Measurements from ENCODE around the gene ZNF174.

Gene ZNF174

GRCh38 chr16:3443108-3444031 lies 42.4 kb downstream of the ZNF174 start, which contains the start of the genes NAA60 and ZNF597:
Gene NAA60 (plus strand): TSS chr16:3443680. CDS start chr16:3476228, 32,548 bp downstream.
Gene ZNF597 (minus strand): TSS chr16:3443504. CDS start chr16:3443153, 351 bp downstream.
- peak; percentile 97 for DNase-seq

GRCh38 chr16:3444032-3444388 lies 43.0 kb downstream of the ZNF174 start:
- no peaks in the 10 kb centered on the region for H3K27me3 ChIP-seq (ENCODE audit: control insufficient read depth in 1 of 2, insufficient read depth in 1 of 2, low read length in 2 of 2)
- no peak overlapping the region for H2BK15ac ChIP-seq (ENCODE audit: low read depth, poor library complexity, severe bottlenecking)
- no peak overlapping the region for H2AFZ ChIP-seq (ENCODE audit: low read depth, low read length)
- H3K4me1 ChIP-seq (ENCODE audit: control insufficient read depth, insufficient read depth, low read depth, low read length), result peaks cover 1% of the 10 kb centered on the region
- H3K4me2 ChIP-seq (ENCODE audit: low read length, poor library complexity, severe bottlenecking), result no peak overlapping the region
- H3K4me3 ChIP-seq (ENCODE audit: insufficient read depth in 1 of 2, low read depth in 1 of 2, low read length in 2 of 2), result peak overlapping the region; percentile 53 to 96
- peaks cover 12% of the 10 kb centered on the region for H3K9me3 ChIP-seq (ENCODE audit: control insufficient read depth, low read length)
- peak overlapping the region in 1 of 2 experiments; percentile 25 for H3K18ac ChIP-seq (ENCODE audit: low read depth in 1 of 2, low read length in 2 of 2)
- H2BK120ac ChIP-seq (ENCODE audit: low read depth, low read length), result no peak overlapping the region
- WGBS, result 30% methylated on average over 5 of the region's 10 CpGs
- H2AK5ac ChIP-seq (ENCODE audit: low read length, severe bottlenecking), result no peak overlapping the region
- peaks cover 11 to 35% of the 10 kb centered on the region in 2 experiments for H3K36me3 ChIP-seq (ENCODE audit: control insufficient read depth in 1 of 2, insufficient read depth in 2 of 2, low read depth in 1 of 2, low read length in 2 of 2)
- peak; percentile 88 for DNase-seq
- no peak overlapping the region for H2BK12ac ChIP-seq (ENCODE audit: low read length in 2 of 2)
- H3K9ac ChIP-seq (ENCODE audit: low read length), result peak overlapping the region; percentile 100
- peak overlapping the region in 1 of 2 experiments; percentile 19 for H3K4ac ChIP-seq (ENCODE audit: low read depth in 1 of 2, low read length in 2 of 2)
- peaks cover 5% of the 10 kb centered on the region for H3K79me1 ChIP-seq (replicated peaks; ENCODE audit: low read length, poor library complexity, severe bottlenecking)
- H3K14ac ChIP-seq (ENCODE audit: low read length in 2 of 2), result no peak overlapping the region
- peak overlapping the region; percentile 36 for H3K27ac ChIP-seq (ENCODE audit: low read length, poor library complexity, severe bottlenecking)
- H4K8ac ChIP-seq (ENCODE audit: low read length), result no peak overlapping the region
- no peak overlapping the region for H3K23ac ChIP-seq (ENCODE audit: low read length in 2 of 2)
- H4K91ac ChIP-seq (ENCODE audit: low read length), result no peak overlapping the region
- H2BK5ac ChIP-seq (ENCODE audit: low read depth, low read length, poor library complexity, severe bottlenecking), result no peak overlapping the region

More at GRCh38 chr16:3443108-3444031, 42.4 kb downstream of the ZNF174 start, which contains the start of the genes NAA60 and ZNF597:
- no peak within 1 kb of the TSS for H2BK5ac ChIP-seq (ENCODE audit: low read depth, low read length, poor library complexity, severe bottlenecking)
- no peak within 1 kb of the TSS for H2BK15ac ChIP-seq (ENCODE audit: low read depth, poor library complexity, severe bottlenecking)
- 57% methylated on average over 61 of the region's 61 CpGs for WGBS
- H3K9ac ChIP-seq (ENCODE audit: low read length), result peak within 1 kb of the TSS; percentile 100
- no peak within 1 kb of the TSS for H2AK5ac ChIP-seq (ENCODE audit: low read length, severe bottlenecking)
- H3K36me3 ChIP-seq (ENCODE audit: control insufficient read depth in 1 of 2, insufficient read depth in 2 of 2, low read depth in 1 of 2, low read length in 2 of 2), result peaks cover 7 to 35% of the 10 kb centered on the region in 2 experiments
- peaks cover 14% of the 10 kb centered on the region for H3K9me3 ChIP-seq (ENCODE audit: control insufficient read depth, low read length)
- no peak within 1 kb of the TSS for H4K8ac ChIP-seq (ENCODE audit: low read length)
- peaks cover 1% of the 10 kb centered on the region for H3K4me1 ChIP-seq (ENCODE audit: control insufficient read depth, insufficient read depth, low read depth, low read length)
- H3K27ac ChIP-seq (ENCODE audit: low read length, poor library complexity, severe bottlenecking), result peak within 1 kb of the TSS; percentile 37
- peak within 1 kb of the TSS in 1 of 2 experiments; percentile 25 for H3K18ac ChIP-seq (ENCODE audit: low read depth in 1 of 2, low read length in 2 of 2)
- no peak within 1 kb of the TSS for H3K23ac ChIP-seq (ENCODE audit: low read length in 2 of 2)
- peak within 1 kb of the TSS; percentile 19 to 35 for H3K4ac ChIP-seq (ENCODE audit: low read depth in 1 of 2, low read length in 2 of 2)
- H2AFZ ChIP-seq (ENCODE audit: low read depth, low read length), result no peak within 1 kb of the TSS
- H3K27me3 ChIP-seq (ENCODE audit: control insufficient read depth in 1 of 2, insufficient read depth in 1 of 2, low read length in 2 of 2), result no peaks in the 10 kb centered on the region
- no peak within 1 kb of the TSS for H4K91ac ChIP-seq (ENCODE audit: low read length)
- peaks cover 6% of the 10 kb centered on the region for H3K79me1 ChIP-seq (replicated peaks; ENCODE audit: low read length, poor library complexity, severe bottlenecking)
- peak within 1 kb of the TSS; percentile 79 for H3K4me2 ChIP-seq (ENCODE audit: low read length, poor library complexity, severe bottlenecking)
- H3K14ac ChIP-seq (ENCODE audit: low read length in 2 of 2), result peak within 1 kb of the TSS in 1 of 2 experiments; percentile 36
- no peak within 1 kb of the TSS for H2BK120ac ChIP-seq (ENCODE audit: low read depth, low read length)
- peak within 1 kb of the TSS; percentile 73 to 96 for H3K4me3 ChIP-seq (ENCODE audit: insufficient read depth in 1 of 2, low read depth in 1 of 2, low read length in 2 of 2)
- peak within 1 kb of the TSS in 1 of 2 experiments; percentile 15 for H2BK12ac ChIP-seq (ENCODE audit: low read length in 2 of 2)

GRCh38 chr16:3454093-3454492 lies 53.1 kb downstream of the ZNF174 start:
- Histone ChIP-seq H2BK5ac (ENCODE audit: low read depth, low read length, poor library complexity, severe bottlenecking) (no peak overlapping the region), H2BK120ac (ENCODE audit: low read depth, low read length) (no peak overlapping the region), H3K36me3 (ENCODE audit: control insufficient read depth in 1 of 2, insufficient read depth in 2 of 2, low read depth in 1 of 2, low read length in 2 of 2) (peaks cover 2 to 14% of the 10 kb centered on the region in 2 experiments), H3K27ac (ENCODE audit: low read length, poor library complexity, severe bottlenecking) (peak overlapping the region; percentile 31), H2BK12ac (ENCODE audit: low read length in 2 of 2) (no peak overlapping the region), H3K27me3 (ENCODE audit: control insufficient read depth in 1 of 2, insufficient read depth in 1 of 2, low read length in 2 of 2) (no peaks in the 10 kb centered on the region), H3K9ac (ENCODE audit: low read length) (no peak overlapping the region), H4K8ac (ENCODE audit: low read length) (no peak overlapping the region), H3K18ac (ENCODE audit: low read depth in 1 of 2, low read length in 2 of 2) (no peak overlapping the region), H3K14ac (ENCODE audit: low read length in 2 of 2) (no peak overlapping the region), H3K4me1 (ENCODE audit: control insufficient read depth, insufficient read depth, low read depth, low read length) (peaks cover 11% of the 10 kb centered on the region), H3K4ac (ENCODE audit: low read depth in 1 of 2, low read length in 2 of 2) (no peak overlapping the region), H2AK5ac (ENCODE audit: low read length, severe bottlenecking) (no peak overlapping the region), H2BK15ac (ENCODE audit: low read depth, poor library complexity, severe bottlenecking) (no peak overlapping the region), H4K91ac (ENCODE audit: low read length) (no peak overlapping the region), H3K23ac (ENCODE audit: low read length in 2 of 2) (no peak overlapping the region), H2AFZ (ENCODE audit: low read depth, low read length) (no peak overlapping the region), H3K4me2 (ENCODE audit: low read length, poor library complexity, severe bottlenecking) (no peak overlapping the region), H3K9me3 (ENCODE audit: control insufficient read depth, low read length) (no peaks in the 10 kb centered on the region), H3K4me3 (ENCODE audit: insufficient read depth in 1 of 2, low read depth in 1 of 2, low read length in 2 of 2) (no peak overlapping the region), H3K79me1 (replicated peaks; ENCODE audit: low read length, poor library complexity, severe bottlenecking) (peaks cover 3% of the 10 kb centered on the region)
- 94% methylated on average over 5 of the region's 5 CpGs for WGBS
- DNase-seq, result no peak

- no peak overlapping the region for H2AFZ ChIP-seq (ENCODE audit: low read depth, low read length)
- H3K27ac ChIP-seq (ENCODE audit: low read length, poor library complexity, severe bottlenecking), result peak overlapping the region; percentile 6
- no peak overlapping the region for H2BK15ac ChIP-seq (ENCODE audit: low read depth, poor library complexity, severe bottlenecking)
- peaks cover 11% of the 10 kb centered on the region for H3K4me1 ChIP-seq (ENCODE audit: control insufficient read depth, insufficient read depth, low read depth, low read length)
- no peak overlapping the region for H4K91ac ChIP-seq (ENCODE audit: low read length)
- 94% methylated on average over 10 of the region's 10 CpGs for WGBS
- H3K27me3 ChIP-seq (ENCODE audit: control insufficient read depth in 1 of 2, insufficient read depth in 1 of 2, low read length in 2 of 2), result no peaks in the 10 kb centered on the region
- H2BK5ac ChIP-seq (ENCODE audit: low read depth, low read length, poor library complexity, severe bottlenecking), result no peak overlapping the region
- peaks cover 0 to 14% of the 10 kb centered on the region in 2 experiments for H3K36me3 ChIP-seq (ENCODE audit: control insufficient read depth in 1 of 2, insufficient read depth in 2 of 2, low read depth in 1 of 2, low read length in 2 of 2)
- H2BK120ac ChIP-seq (ENCODE audit: low read depth, low read length), result no peak overlapping the region
- no peak overlapping the region for H3K4me2 ChIP-seq (ENCODE audit: low read length, poor library complexity, severe bottlenecking)
- H2BK12ac ChIP-seq (ENCODE audit: low read length in 2 of 2), result no peak overlapping the region
- H3K9ac ChIP-seq (ENCODE audit: low read length), result no peak overlapping the region
- peaks cover 3% of the 10 kb centered on the region for H3K79me1 ChIP-seq (replicated peaks; ENCODE audit: low read length, poor library complexity, severe bottlenecking)
- H3K14ac ChIP-seq (ENCODE audit: low read length in 2 of 2), result no peak overlapping the region
- no peak overlapping the region for H3K23ac ChIP-seq (ENCODE audit: low read length in 2 of 2)
- H3K9me3 ChIP-seq (ENCODE audit: control insufficient read depth, low read length), result no peaks in the 10 kb centered on the region
- H3K4me3 ChIP-seq (ENCODE audit: insufficient read depth in 1 of 2, low read depth in 1 of 2, low read length in 2 of 2), result no peak overlapping the region
- H3K4ac ChIP-seq (ENCODE audit: low read depth in 1 of 2, low read length in 2 of 2), result no peak overlapping the region
- H4K8ac ChIP-seq (ENCODE audit: low read length), result no peak overlapping the region
- H2AK5ac ChIP-seq (ENCODE audit: low read length, severe bottlenecking), result no peak overlapping the region
- no peak for DNase-seq
- H3K18ac ChIP-seq (ENCODE audit: low read depth in 1 of 2, low read length in 2 of 2), result no peak overlapping the region
These were observed 53.7 kb downstream of the ZNF174 start for GRCh38 chr16:3454631-3455147.

Measured in mesenchymal stem cell (in vitro differentiated cells and primary cell).